ENCODE measurements around the gene GRWD1.

- TF ChIP-seq CTCF (IDR thresholded peaks at IDR 0.05) = no peak
- TF ChIP-seq POLR2A (IDR thresholded peaks at IDR 0.05) = no peak
These were observed 1.5 kb upstream of the GRWD1 start for GRCh38 chr19:48444129-48444935.
